A549 (cell line): ENCODE data around the gene KLF4.

Experiments used
- CTCF ChIP-seq: fragments of >200 bp; sonication (Bioruptor Twin); formaldehyde crosslinking; IDR thresholded peaks from 3 replicates; pipeline ENCODE4 v1.5.1; 2016
- FOXS1 ChIP-seq: fragments of 250-450 bp; sonication (Bioruptor Pico); IDR thresholded peaks from 2 replicates; pipeline ENCODE4 v1.5.0; 2020; ENCODE audit warnings: mild to moderate bottlenecking, moderate library complexity
- HEYL ChIP-seq: fragments of 250-450 bp; sonication (Bioruptor Pico); IDR thresholded peaks from 2 replicates; pipeline ENCODE4 v1.8.0; 2021; ENCODE audit warnings: mild to moderate bottlenecking, moderate library complexity
- JUN ChIP-seq, 2 experiments: fragments of >200 bp; sonication (Bioruptor Twin); formaldehyde crosslinking; IDR thresholded peaks; 2 replicates in 1 of 2; 3 replicates in 1 of 2; pipeline ENCODE4 v1.6.1; 2016 to 2017
- JUNB ChIP-seq: fragments of >200 bp; sonication (Bioruptor Twin); formaldehyde crosslinking; IDR thresholded peaks from 2 replicates; pipeline ENCODE4 v1.6.1; 2016
- MAFK ChIP-seq: fragments of 450-650 bp; IDR thresholded peaks from 2 replicates; pipeline ENCODE4 v1.6.1; 2014; ENCODE audit not compliant: partially characterized antibody
- MAX ChIP-seq: IDR thresholded peaks from 2 replicates; pipeline ENCODE4 v1.6.1; 2012
- MYC ChIP-seq: IDR thresholded peaks from 2 replicates; pipeline ENCODE4 v1.6.1; 2012; ENCODE audit warnings: mild to moderate bottlenecking, inconsistent platforms, low read length, improper control_type of control experiment, borderline replicate concordance
- POLR2A ChIP-seq: IDR thresholded peaks from 2 replicates; pipeline ENCODE4 v1.6.1; 2012; ENCODE audit warnings: mild to moderate bottlenecking, low read length
- ZC3H11A ChIP-seq: fragments of 450-650 bp; IDR thresholded peaks from 2 replicates; pipeline ENCODE4 v1.6.1; 2014; ENCODE audit warnings: antibody characterized with exemption, mild to moderate bottlenecking

GRCh38 chr9:107534510-107535078 is 45.0 kb upstream of the KLF4 start:
- no peak for TF ChIP-seq JUNB
- no peak for TF ChIP-seq FOXS1 (CRISPR knock-in tag)
- TF ChIP-seq CTCF: no peak
- TF ChIP-seq MAFK: no peak
- TF ChIP-seq MAX: no peak
- no peak for TF ChIP-seq ZC3H11A
- TF ChIP-seq MYC: no peak
- no peak for TF ChIP-seq JUN (IDR thresholded peaks at IDR 0.05)
- no peak for TF ChIP-seq POLR2A
- TF ChIP-seq HEYL: no peak
